ENCODE results near the gene SLC50A1.

Gene SLC50A1

GRCh38 chr1:155135415-155136028 lies at the start of gene SLC50A1:
TSS of gene SLC50A1 (plus strand) at chr1:155135852. CDS start at chr1:155135912, 60 bp downstream.
- in situ Hi-C loops (cut with HindIII; ENCODE audit: low sequenced_read_pairs) = loop anchor here (5.0 kb wide), 1 partner anchor 47 kb away; no protein-coding TSS in a partner anchor

GRCh38 chr1:155086128-155086741 lies 49.4 kb upstream of the SLC50A1 start:
- in situ Hi-C loops (cut with HindIII; ENCODE audit: low sequenced_read_pairs) = no loop called here

- in situ Hi-C loops (cut with HindIII; ENCODE audit: low sequenced_read_pairs) = no loop called here
Measured at GRCh38 chr1:155086856-155087535, 48.7 kb upstream of the SLC50A1 start.

GRCh38 chr1:155091071-155092051 lies 44.3 kb upstream of the SLC50A1 start:
- in situ Hi-C loops (cut with HindIII; ENCODE audit: low sequenced_read_pairs) = no loop called here

GRCh38 chr1:155092131-155092530 lies 43.5 kb upstream of the SLC50A1 start:
- in situ Hi-C loops (cut with HindIII; ENCODE audit: low sequenced_read_pairs) = no loop called here

- in situ Hi-C loops (cut with HindIII; ENCODE audit: low sequenced_read_pairs) = no loop called here
Measured at GRCh38 chr1:155092641-155093040, 43.0 kb upstream of the SLC50A1 start.

GRCh38 chr1:155093911-155094621 lies 41.6 kb upstream of the SLC50A1 start:
- in situ Hi-C loops (cut with HindIII; ENCODE audit: low sequenced_read_pairs) = no loop called here

GRCh38 chr1:155094622-155094948 lies 41.1 kb upstream of the SLC50A1 start:
- in situ Hi-C loops (cut with HindIII; ENCODE audit: low sequenced_read_pairs) = no loop called here

- in situ Hi-C loops (cut with HindIII; ENCODE audit: low sequenced_read_pairs) = loop anchor here (5.0 kb wide), 1 partner anchor 68 kb away; no protein-coding TSS in a partner anchor
Measured at GRCh38 chr1:155099331-155099730, 36.3 kb upstream of the SLC50A1 start.

- in situ Hi-C loops (cut with HindIII; ENCODE audit: low sequenced_read_pairs) = no loop called here
Measured at GRCh38 chr1:155103325-155103724, 32.3 kb upstream of the SLC50A1 start.

- in situ Hi-C loops (cut with HindIII; ENCODE audit: low sequenced_read_pairs) = no loop called here
Measured at GRCh38 chr1:155104605-155105534, 30.8 kb upstream of the SLC50A1 start.

GRCh38 chr1:155105604-155106011 lies 30.0 kb upstream of the SLC50A1 start:
- in situ Hi-C loops (cut with HindIII; ENCODE audit: low sequenced_read_pairs) = no loop called here

- in situ Hi-C loops (cut with HindIII; ENCODE audit: low sequenced_read_pairs) = no loop called here
Measured at GRCh38 chr1:155106862-155107261, 28.8 kb upstream of the SLC50A1 start.

- in situ Hi-C loops (cut with HindIII; ENCODE audit: low sequenced_read_pairs) = no loop called here
Measured at GRCh38 chr1:155107309-155108264, 28.1 kb upstream of the SLC50A1 start.

GRCh38 chr1:155108296-155108695 lies 27.4 kb upstream of the SLC50A1 start:
- in situ Hi-C loops (cut with HindIII; ENCODE audit: low sequenced_read_pairs) = no loop called here

GRCh38 chr1:155110381-155110780 lies 25.3 kb upstream of the SLC50A1 start:
- in situ Hi-C loops (cut with HindIII; ENCODE audit: low sequenced_read_pairs) = no loop called here

- in situ Hi-C loops (cut with HindIII; ENCODE audit: low sequenced_read_pairs) = no loop called here
Measured at GRCh38 chr1:155110826-155111225, 24.8 kb upstream of the SLC50A1 start.

GRCh38 chr1:155113450-155113980 lies 22.1 kb upstream of the SLC50A1 start:
- in situ Hi-C loops (cut with HindIII; ENCODE audit: low sequenced_read_pairs) = no loop called here

Measured in endothelial cell of hepatic sinusoid (primary cell).